HS-27A (cell line): ENCODE data around the gene HPRT1.

ENCODE experiments used
- DNase-seq: peaks from one replicate; pipeline ENCODE4 v3.0.0-alpha.2; 2012; ENCODE audit warnings: low read depth, missing footprints

The HPRT1 gene

GRCh38 chrX:134476284-134476683 lies 16.3 kb downstream of the HPRT1 start:
- no peak for DNase-seq

DNA sequence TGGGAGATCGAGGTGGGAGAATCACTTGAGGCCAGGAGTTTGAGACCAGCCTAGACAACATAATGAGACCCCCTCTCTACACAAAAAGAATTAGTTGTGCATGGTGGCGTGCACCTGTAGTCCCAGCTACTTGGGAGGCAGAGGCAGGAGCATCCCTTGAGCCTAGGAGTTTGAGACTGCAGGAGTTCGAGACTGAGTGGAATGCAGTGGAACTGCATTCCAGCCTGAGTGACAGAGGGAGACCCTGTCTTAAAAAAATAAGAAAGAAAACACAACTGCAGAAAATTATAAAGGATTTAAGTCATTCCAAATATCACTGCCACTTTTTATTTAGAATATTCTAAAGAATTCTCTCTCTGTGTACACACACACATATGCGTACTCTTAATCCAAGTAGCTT lies 18.4 kb downstream of the HPRT1 start:
- no peak for DNase-seq

DNA sequence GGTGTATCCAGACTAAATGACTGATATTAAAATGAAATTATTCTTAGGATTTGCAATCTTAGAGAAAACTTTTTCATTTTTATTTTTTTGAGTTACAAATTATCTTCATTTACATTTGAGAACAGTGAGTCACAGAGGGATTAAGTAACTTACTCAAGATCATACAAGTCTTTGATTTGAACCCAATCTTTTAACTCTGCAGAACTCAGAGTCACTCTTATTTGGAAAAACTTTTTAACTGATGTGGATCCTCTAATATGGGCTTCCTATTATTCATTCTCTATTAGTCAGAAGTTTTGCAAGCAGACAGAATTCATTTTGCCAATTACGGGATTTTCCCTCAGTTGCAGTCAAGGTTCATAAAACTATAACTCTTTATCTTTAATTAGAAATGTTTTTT lies 20.1 kb downstream of the HPRT1 start:
- DNase-seq: no peak

GRCh38 chrX:134481339-134481738 lies 21.4 kb downstream of the HPRT1 start:
- no peak for DNase-seq

DNA sequence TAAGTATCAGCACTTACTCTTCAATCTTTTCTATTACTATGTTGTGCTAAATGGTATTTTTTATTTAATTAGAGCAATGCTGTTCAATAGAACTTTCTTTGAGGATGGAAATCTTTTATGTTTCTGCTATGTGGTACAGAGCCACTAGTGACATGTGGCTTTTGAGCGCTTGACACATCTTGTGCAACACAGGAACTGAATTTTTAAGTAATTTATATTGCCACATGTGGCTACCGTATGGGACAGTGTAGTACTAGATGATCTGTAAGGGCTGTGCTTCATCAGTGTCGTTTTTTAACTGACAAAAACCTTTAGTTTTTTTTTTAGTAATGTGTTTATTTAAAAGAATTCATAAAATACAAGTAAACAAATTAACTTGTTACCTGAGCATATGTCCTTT lies 22.4 kb downstream of the HPRT1 start:
- DNase-seq: no peak

DNA sequence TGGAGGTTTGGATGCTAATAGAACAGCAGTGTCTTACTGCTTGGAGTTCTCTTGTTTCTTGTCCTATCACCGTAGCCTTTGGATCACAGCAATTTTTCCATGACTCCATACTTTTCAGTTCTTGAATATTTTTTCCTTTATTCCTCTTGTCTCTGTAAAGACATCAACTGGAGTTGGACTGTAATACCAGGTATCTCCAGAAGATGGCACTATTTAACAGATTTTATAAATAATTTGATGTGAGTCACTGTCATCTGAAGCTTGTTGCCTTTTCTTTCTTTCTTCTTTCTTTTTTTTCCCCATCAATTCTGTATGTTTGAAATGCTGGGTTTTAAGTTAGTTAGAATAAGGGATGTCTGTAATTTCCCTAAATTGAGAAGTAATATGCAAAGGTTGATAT lies 24.1 kb downstream of the HPRT1 start:
- DNase-seq: no peak

- DNase-seq: no peak
These were observed 42.0 kb downstream of the HPRT1 start for GRCh38 chrX:134501941-134502340.

DNA sequence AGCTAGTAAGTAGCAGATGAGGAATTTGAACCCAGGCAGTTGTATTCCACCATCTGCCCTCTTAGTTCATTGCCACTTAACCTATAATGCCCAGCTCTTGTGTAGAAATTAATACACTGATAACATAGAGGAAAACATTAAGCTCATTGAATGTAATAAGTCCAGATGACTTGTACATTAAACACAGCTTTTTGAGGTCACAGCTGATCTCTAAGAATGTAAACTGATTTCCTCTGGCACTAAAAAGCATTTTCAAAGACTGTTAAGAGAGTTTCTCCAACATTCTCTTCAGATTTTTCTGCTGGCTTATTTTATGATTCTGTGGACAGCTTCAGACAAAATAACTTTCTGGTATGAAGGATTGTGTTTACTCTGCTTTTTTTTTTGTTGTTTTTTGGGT lies 42.7 kb downstream of the HPRT1 start:
- no peak for DNase-seq

DNA sequence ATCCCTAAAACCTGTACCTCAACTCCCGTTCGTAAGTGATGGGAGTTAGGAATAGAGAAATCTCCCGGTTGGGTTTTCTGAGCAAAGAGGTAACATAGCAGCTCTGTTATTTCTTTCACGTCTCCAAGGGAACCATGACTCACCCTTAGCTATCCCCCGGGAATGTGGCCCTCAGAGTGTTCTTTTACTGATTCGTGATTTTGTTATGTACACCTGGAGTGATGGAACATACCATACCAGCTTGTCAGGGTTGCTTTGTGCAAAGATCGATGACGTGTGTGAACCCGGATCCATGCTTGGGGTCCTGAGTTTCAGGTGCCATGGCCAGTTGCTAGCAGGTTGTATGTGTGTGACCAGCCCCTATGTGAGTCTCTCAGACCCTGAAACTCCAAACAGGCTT lies 52.6 kb downstream of the HPRT1 start:
- peak; percentile 54 for DNase-seq

DNA sequence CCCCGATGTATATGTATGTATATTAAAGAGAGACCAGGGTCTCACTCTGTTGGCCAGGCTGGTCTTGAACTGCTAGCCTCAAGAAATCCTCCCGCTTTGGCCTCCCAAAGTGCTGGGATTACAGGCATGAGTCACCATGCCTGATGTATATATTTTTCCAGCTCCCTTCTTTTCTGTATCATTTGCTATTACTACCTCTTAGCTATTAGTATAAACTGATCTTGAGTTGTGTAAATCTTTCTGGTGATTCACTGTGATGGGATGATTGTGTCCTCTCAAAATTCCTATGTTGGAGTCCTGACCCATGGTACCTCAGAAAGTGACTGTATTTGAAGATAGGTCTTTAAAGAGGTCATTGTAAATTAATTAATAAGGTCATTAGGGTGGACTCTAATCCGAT lies 53.1 kb downstream of the HPRT1 start:
- DNase-seq: no peak

- DNase-seq: no peak
These were observed 61.0 kb downstream of the HPRT1 start for GRCh38 chrX:134520860-134521390.

DNA sequence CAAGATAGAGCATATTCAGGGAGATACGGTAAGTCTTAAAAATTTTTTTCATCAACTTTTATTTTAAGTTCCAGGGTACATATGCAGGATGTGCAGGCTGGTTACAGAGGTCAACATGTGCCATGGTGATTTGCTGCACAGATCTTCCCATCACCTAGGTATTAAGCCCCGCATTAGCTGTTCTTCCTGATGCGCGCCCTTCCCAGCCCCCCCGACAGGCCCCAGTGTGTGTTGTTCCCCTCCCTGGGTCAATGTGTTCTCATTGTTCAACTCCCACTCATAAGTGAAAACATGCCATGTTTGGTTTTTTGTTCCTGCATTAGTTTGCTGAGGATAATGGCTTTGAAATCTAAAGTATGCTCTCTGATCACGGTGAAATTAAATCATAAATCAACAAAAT lies 64.2 kb downstream of the HPRT1 start:
- DNase-seq: no peak

GRCh38 chrX:134525086-134525792 lies 65.3 kb downstream of the HPRT1 start:
- no peak for DNase-seq

DNA sequence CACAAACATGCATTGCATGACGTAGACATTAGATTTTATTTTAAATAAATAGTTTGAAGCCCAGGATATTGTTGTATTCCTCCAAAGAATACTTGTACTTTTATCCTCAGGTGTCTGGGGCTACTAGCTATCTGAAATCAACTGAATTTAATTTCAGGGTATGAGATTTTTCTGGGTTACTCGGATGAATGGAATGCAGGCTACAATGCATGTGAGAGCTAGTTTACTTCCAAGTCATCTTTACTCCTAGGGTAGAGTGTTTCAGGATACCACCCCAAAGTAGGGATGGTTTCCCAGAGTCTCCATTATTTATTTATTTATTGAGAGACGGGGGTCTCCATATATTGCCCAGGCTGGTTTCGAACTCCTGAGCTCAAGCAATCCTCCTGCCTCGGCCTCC lies 66.4 kb downstream of the HPRT1 start:
- DNase-seq: no peak

DNA sequence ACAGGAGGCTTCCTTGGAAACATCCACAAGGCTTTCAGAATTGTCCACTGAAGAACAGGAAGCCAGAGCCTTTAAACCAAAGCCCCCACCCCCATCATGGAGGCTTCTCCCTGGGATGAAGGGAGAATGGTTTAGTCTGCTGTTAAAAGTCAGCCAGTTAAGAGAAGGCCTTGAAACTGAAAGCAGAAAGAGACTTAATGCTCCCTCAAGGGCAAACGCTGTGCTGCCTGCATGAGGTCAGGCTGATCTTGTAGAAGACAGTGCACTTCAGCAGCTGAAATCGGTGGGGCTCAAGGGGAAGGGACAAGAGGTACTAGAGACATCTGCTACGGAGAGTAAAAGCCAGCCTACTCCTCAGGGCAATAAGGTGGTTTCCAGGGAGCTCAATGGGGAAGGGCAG lies 69.0 kb downstream of the HPRT1 start:
- no peak for DNase-seq

GRCh38 chrX:134529481-134529880 lies 69.5 kb downstream of the HPRT1 start:
- DNase-seq: no peak

DNA sequence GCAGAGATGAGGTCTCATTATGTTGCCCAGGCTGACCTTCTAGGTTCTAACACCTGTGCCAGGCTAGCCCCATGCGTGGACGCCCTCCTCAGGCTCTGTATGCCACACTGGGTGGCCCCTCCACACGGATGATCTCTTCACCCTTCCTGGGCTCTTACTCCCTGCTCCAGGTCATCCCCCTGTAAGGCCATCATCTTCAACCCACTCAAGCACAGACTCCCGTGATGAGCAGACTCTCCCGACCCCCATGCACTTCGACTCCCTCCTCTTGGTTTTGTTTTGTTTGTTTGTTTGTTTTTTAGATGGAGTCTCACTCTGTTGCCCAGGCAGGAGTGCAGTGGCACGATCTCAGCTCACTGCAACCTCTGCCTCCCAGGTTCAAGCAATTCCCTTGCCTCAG lies 70.9 kb downstream of the HPRT1 start:
- no peak for DNase-seq

GRCh38 chrX:134533352-134533751 lies 73.4 kb downstream of the HPRT1 start:
- DNase-seq: no peak

DNA sequence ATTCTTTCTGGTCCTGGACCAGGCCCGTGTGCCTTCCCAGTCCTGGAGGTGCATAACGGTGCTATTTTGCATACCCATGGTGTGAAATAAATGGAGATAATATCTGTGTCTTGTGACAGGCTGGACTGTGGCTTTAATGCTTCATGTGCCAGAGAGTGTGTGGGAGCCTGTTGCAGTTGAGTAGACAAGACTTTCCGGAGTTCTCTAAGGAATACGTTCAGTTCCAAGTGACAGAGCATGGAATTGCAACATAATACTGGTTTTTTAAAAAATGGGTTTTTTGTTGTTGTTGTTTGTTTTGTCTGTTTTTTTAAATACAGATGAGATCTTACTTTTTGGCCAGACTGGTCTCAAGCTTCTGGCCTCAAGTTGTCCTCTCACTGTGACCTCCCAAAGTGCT lies 74.0 kb downstream of the HPRT1 start:
- no peak for DNase-seq

- no peak for DNase-seq
These were observed 77.4 kb downstream of the HPRT1 start for GRCh38 chrX:134537179-134537955.

GRCh38 chrX:134538316-134538715 lies 78.4 kb downstream of the HPRT1 start:
- DNase-seq: no peak

DNA sequence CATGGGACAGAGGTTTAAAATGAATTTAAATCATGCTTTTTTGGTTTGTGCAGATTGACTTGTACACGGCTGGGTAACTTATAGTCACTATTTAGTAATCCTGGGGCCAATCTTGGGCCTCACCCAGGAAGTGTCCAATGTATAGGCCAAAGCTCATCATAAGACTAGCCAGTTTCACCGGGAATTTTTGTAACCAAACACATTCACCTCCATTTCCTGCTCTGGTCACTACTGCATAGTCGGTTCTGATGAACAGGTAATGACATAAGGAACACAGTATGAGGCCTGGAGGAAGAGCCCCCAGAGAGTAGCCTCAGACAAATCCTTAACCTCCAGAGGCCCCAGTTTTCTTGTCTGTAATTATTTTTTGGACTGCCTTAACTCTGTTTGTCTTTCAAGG lies 81.9 kb downstream of the HPRT1 start:
- DNase-seq: no peak

GRCh38 chrX:134542485-134542884 lies 82.5 kb downstream of the HPRT1 start:
- no peak for DNase-seq

DNA sequence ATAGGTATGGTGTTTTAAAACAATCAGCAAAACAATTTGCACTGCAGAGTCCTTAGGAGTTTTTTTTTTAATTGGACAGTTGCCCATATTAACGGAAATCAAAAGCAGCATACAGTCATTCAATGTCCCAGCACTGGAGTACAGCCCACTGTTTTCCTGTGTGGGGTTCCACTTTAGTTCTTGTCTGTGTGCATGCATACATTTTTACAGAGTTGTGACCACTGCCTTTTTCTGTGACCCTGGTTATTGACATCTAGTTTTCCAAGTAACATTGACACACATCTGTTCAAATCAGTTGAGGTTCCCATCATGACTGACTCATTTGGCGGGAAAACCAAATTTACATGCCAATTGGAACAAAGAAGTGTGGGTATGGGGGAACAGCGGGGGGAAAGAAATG lies 83.3 kb downstream of the HPRT1 start:
- no peak for DNase-seq
